K562 (cell line): ENCODE measurements around the gene LYAR.

ENCODE experiments used
- BACH1 ChIP-seq: fragments of 200-800 bp; sonication (Bioruptor generic); IDR thresholded peaks from 2 replicates; pipeline ENCODE4 v1.6.1; 2016; ENCODE audit warnings: missing genetic modification characterization, missing compliant biosample characterization
- CTCF ChIP-seq, 3 experiments: IDR thresholded peaks in 2 of 3; conservative IDR thresholded peaks in 1 of 3; 2 replicates each; pipeline ENCODE4 v1.5.1; 2011 to 2012; ENCODE audit warnings: low read length in 3 of 3, mild to moderate bottlenecking in 3 of 3, control low read depth in 2 of 3, improper control_type of control experiment in 1 of 3, inconsistent platforms in 1 of 3, low read depth in 1 of 3, mixed read lengths in 1 of 3, moderate library complexity in 1 of 3; ENCODE audit not compliant: insufficient read depth in 2 of 3
- KDM1A ChIP-seq, 2 experiments: fragments of 450-650 bp; IDR thresholded peaks; 2 replicates each; pipeline ENCODE4 v1.6.1; 2016; ENCODE audit warnings: mild to moderate bottlenecking in 2 of 2
- MTA3 ChIP-seq: fragments of 450-650 bp; formaldehyde crosslinking; IDR thresholded peaks from 2 replicates; pipeline ENCODE4 v1.6.1; 2017; ENCODE audit warnings: mild to moderate bottlenecking, borderline replicate concordance
- PCBP2 ChIP-seq: fragments of 200-400 bp; formaldehyde crosslinking; IDR thresholded peaks from 2 replicates; pipeline ENCODE4 v1.6.1; 2018; ENCODE audit warnings: low read length, low read depth, mild to moderate bottlenecking, moderate library complexity; ENCODE audit not compliant: poor library complexity, severe bottlenecking
- POLR2A ChIP-seq: fragments of 450-650 bp; conservative IDR thresholded peaks from 2 replicates; pipeline ENCODE4 v1.6.1; 2016
- POLR2AphosphoS5 ChIP-seq: IDR thresholded peaks from 2 replicates; pipeline ENCODE4 v1.6.1; 2011; ENCODE audit warnings: mild to moderate bottlenecking, low read depth, low read length, moderate library complexity; ENCODE audit not compliant: control insufficient read depth, insufficient read depth
- RERE ChIP-seq: sonication (generic); formaldehyde crosslinking; IDR thresholded peaks from 2 replicates; pipeline ENCODE4 v1.8.0; 2023; ENCODE audit warnings: missing genetic modification reagents, mild to moderate bottlenecking, borderline replicate concordance
- ZNF146 ChIP-seq: IDR thresholded peaks from one replicate; pipeline ENCODE4 v1.6.1; 2018; ENCODE audit warnings: missing compliant biosample characterization; ENCODE audit not compliant: unreplicated experiment

DNA sequence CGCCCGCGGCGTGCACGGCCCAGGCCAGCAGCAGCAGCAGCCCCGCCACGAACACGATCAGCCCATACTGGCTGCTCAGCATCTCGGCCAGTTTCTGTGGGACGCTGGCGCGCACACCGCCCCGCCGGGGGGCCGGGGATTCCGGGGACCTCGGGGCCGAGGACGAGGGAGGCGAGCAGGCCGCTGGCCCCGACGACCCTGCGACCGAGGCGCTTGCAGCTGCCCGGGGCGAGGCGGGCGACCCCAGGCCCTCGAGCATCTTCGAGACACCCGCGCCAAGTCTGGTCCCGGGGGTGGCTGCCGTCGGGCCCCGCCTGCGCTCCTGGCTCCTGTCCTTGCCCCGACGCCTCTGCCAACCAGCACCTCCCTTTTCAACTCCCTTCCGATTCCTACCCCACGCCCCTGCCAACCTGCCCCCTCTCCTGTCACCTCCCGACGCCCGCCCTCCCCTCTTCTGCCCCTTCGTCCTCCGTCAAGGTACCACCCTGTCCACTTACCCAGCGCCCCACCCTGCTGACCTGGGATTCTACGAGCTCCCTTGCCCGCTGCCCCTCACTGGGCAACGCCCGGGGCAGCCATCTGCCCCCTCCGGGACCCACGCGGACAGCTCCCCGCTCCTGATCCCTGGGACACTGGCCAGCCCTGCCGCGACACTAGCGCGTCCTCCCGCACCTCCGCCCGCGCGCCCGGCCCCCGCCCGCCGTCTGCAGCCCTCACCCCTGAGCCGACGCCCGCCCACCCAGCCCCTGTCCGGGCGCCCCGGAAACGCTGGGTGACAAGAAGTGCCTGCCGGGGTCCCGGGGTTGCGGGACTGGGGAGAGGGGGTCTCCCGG lies 63.1 kb downstream of the LYAR start, which contains the start of gene OTOP1:
- TF ChIP-seq POLR2A (no peak), POLR2AphosphoS5 (no peak), ZNF146 (CRISPR knock-in tag) (no peak), CTCF (IDR thresholded peaks at IDR 0.05 in 2 of 3, conservative IDR thresholded peaks at IDR 0.05 in 1 of 3; ENCODE audit: insufficient read depth in 2 of 3, low read depth in 1 of 3, low read length in 3 of 3) (no peak), BACH1 (tag) (no peak), PCBP2 (no peak), RERE (CRISPR knock-in tag) (no peak), MTA3 (no peak), KDM1A (IDR thresholded peaks at IDR 0.05) (no peak)
